A549 (cell line): Measurements from ENCODE around the gene NLN. TPM values are rescaled to one million over a fixed set of nuclear protein-coding genes. Genes with fewer than 3 reads are reported as not detected.
A peak's percentile ranks its signal among the peaks of the same experiment; 100 is the strongest.

Experiments
- ATAC-seq, 2 experiments: fragments of 200-7000 bp in 1 of 2; fragments of >200 bp in 1 of 2; cut with Nextera tagmentation in 1 of 2; cut with Tn5 transposase in 1 of 2; 3 replicates each; pipeline versions ENCODE4 v1.8.0 to v1.9.1; 2018 to 2020; ENCODE audit warnings: mild to moderate bottlenecking in 1 of 2, moderate library complexity in 1 of 2
- CTCF ChIA-PET: fragments of 300-600 bp; sonication (Branson Sonifier 250); formaldehyde crosslinking; extraction: SDS; loops from one replicate; lab custom pipeline; 2021; ENCODE audit warnings: antibody characterized with exemption, inconsistent platforms; lab: Yijun Ruan, JAX
- POLR2A ChIA-PET: fragments of 350-600 bp; formaldehyde crosslinking; extraction: SDS; loops from one replicate; lab custom pipeline; 2021; ENCODE audit warnings: antibody characterized with exemption, inconsistent platforms; lab: Yijun Ruan, JAX
- DNase-seq, 2 experiments: peaks; one replicate each; pipeline versions ENCODE4 v3.0.0 to v3.0.0-alpha.2; 2011 to 2016; ENCODE audit warnings: low read depth in 1 of 2, low spot score in 1 of 2
- FAIRE-seq: peaks from 2 replicates; lab custom pipeline; 2011; peaks lifted over from hg19 to GRCh38; lab: Jason Lieb, UNC
- H3K27ac ChIP-seq, 2 experiments: fragments of >200 bp; sonication (Bioruptor Twin); formaldehyde crosslinking; 3 replicates each; pipeline ENCODE4 v1.5.1; 2016 to 2017
- H3K4me1 ChIP-seq: fragments of >200 bp; sonication (Bioruptor Twin); formaldehyde crosslinking; 3 replicates; pipeline ENCODE4 v1.6.1; 2016
- H3K4me2 ChIP-seq: fragments of >200 bp; sonication (Bioruptor Twin); formaldehyde crosslinking; 3 replicates; pipeline ENCODE4 v1.6.1; 2016
- H3K4me3 ChIP-seq: fragments of >200 bp; sonication (Bioruptor Twin); formaldehyde crosslinking; 3 replicates; pipeline ENCODE4 v1.5.1; 2016
- H3K9me3 ChIP-seq: fragments of >200 bp; sonication (Bioruptor Twin); formaldehyde crosslinking; 3 replicates; pipeline ENCODE4 v1.6.1; 2016
- CHD4 ChIP-seq: fragments of 200-600 bp; sonication (generic); IDR thresholded peaks from 2 replicates; pipeline ENCODE4 v1.6.1; 2016; ENCODE audit warnings: antibody characterized with exemption, mild to moderate bottlenecking, borderline replicate concordance
- EHF ChIP-seq: fragments of 250-450 bp; sonication (Bioruptor Pico); IDR thresholded peaks from 2 replicates; pipeline ENCODE4 v1.5.0; 2020; ENCODE audit warnings: mild to moderate bottlenecking
- ESRRA ChIP-seq: fragments of 150-350 bp; IDR thresholded peaks from 2 replicates; pipeline ENCODE4 v1.6.1; 2014; ENCODE audit warnings: mild to moderate bottlenecking, low read length, borderline replicate concordance
- FOSB ChIP-seq: fragments of 250-450 bp; sonication (Bioruptor Pico); IDR thresholded peaks from 2 replicates; pipeline ENCODE4 v1.5.0; 2020; ENCODE audit warnings: mild to moderate bottlenecking, moderate library complexity
- FOSL2 ChIP-seq, 2 experiments: fragments of 450-650 bp in 1 of 2; fragments of >200 bp in 1 of 2; sonication (Bioruptor Twin) in 1 of 2; formaldehyde crosslinking; IDR thresholded peaks; 2 replicates each; pipeline versions ENCODE4 v1.5.0 to v1.6.1; 2016 to 2020; ENCODE audit warnings: mild to moderate bottlenecking in 1 of 2, moderate library complexity in 1 of 2
- GATA3 ChIP-seq: IDR thresholded peaks from 2 replicates; pipeline ENCODE4 v1.6.1; 2012; ENCODE audit warnings: borderline replicate concordance
- JUNB ChIP-seq: fragments of >200 bp; sonication (Bioruptor Twin); formaldehyde crosslinking; IDR thresholded peaks from 2 replicates; pipeline ENCODE4 v1.6.1; 2016
- KDM1A ChIP-seq: fragments of 200-600 bp; sonication (generic); IDR thresholded peaks from 2 replicates; pipeline ENCODE4 v1.6.1; 2016; ENCODE audit warnings: low read depth, mild to moderate bottlenecking
- MAFK ChIP-seq: fragments of 450-650 bp; IDR thresholded peaks from 2 replicates; pipeline ENCODE4 v1.6.1; 2014; ENCODE audit not compliant: partially characterized antibody
- PHF8 ChIP-seq: fragments of 200-600 bp; sonication (generic); IDR thresholded peaks from 2 replicates; pipeline ENCODE4 v1.6.1; 2016; ENCODE audit warnings: low read depth, mild to moderate bottlenecking, antibody characterized with exemption, moderate library complexity, borderline replicate concordance
- POLR2AphosphoS2 ChIP-seq: conservative IDR thresholded peaks from 2 replicates; pipeline ENCODE4 v1.6.1; 2012; ENCODE audit warnings: low read length, improper control_type of control experiment, inconsistent platforms
- RCOR1 ChIP-seq: fragments of 150-350 bp; IDR thresholded peaks from 2 replicates; pipeline ENCODE4 v1.6.1; 2014; ENCODE audit warnings: antibody characterized with exemption, low read length, low read depth
- RNF2 ChIP-seq: fragments of 200-600 bp; sonication (generic); IDR thresholded peaks from 2 replicates; pipeline ENCODE4 v1.6.1; 2016; ENCODE audit warnings: low read depth, mild to moderate bottlenecking, antibody characterized with exemption, moderate library complexity, borderline replicate concordance
- SMC3 ChIP-seq: fragments of >200 bp; sonication (Bioruptor Twin); formaldehyde crosslinking; IDR thresholded peaks from 3 replicates; pipeline ENCODE4 v1.6.1; 2018; ENCODE audit warnings: inconsistent platforms
- ZFP36 ChIP-seq: fragments of 450-650 bp; IDR thresholded peaks from 2 replicates; pipeline ENCODE4 v1.6.1; 2014; ENCODE audit warnings: borderline replicate concordance; ENCODE audit not compliant: partially characterized antibody
- WGBS: methylation state at CpG from one replicate; pipeline ENCODE4 v1.1.6; 2017; ENCODE audit errors: missing lambda C conversion rate; 5-methylcytosine and 5-hydroxymethylcytosine counted together
- polyA plus RNA-seq, 4 experiments: library from polyadenylated mRNA; depleted of rRNA in 3 of 4; stranded (reverse); fragments of >200 nt; fragmentation: RNase III in 1 of 4; extraction: RNeasy Plus Mini Kit Qiagen cat#74134 plus additional on column Dnase treatment in 1 of 4; gene quantifications; 2 replicates in 3 of 4; 3 replicates in 1 of 4; pipeline ENCODE4 v1.2.3, GENCODE V29; 2011 to 2017
- TF ChIP-seq, protein P1 (sequence below): fragments of 450-650 bp; IDR thresholded peaks from 2 replicates; pipeline ENCODE4 v1.6.1; 2014; ENCODE audit warnings: antibody characterized with exemption
- TF ChIP-seq, protein P2 (sequence below): IDR thresholded peaks from 2 replicates; pipeline ENCODE4 v1.6.1; 2012

NLN gene
- polyA plus RNA-seq, 2 of the 4 experiments (the other 2 are of a cell fraction): 69.3 to 88.9 TPM

DNA sequence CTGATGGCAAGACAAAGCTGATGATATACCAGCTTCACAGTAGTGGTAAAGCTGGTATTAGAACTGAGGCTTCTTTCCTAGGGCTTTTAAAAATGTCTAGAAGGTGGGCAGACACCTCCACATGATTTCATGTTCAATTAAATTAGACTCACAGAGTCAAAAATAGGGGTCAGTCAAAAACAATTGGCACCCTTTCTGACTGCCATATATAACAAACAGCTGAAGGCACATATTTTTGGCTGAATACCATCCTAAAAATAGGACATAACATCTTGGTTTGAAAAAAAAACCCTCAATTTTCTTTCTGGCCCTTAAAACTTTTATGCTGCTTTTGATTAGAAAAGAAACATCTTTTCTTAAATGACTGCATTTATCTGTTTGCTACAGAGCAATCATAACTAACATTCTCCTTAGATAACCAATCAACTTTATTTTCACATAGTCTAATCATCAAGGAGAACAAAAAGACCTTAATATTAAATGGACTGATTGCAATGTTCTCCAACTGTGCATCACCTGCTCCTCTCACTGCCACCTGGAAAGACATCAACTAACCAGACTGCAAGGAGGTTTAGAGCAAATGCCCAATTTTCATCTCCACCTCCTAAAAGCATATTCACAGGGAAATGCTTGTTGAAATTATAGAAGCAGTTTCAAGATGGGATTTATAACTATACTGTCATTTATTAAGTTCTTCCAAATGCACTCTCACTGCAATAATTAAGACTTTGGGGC lies 3.3 kb upstream of the NLN start:
- peaks cover 7% of the 10 kb centered on the region for H3K4me1 ChIP-seq
- H3K27ac ChIP-seq: no peak overlapping the region
- POLR2A ChIA-PET: no interaction called here
- CTCF ChIA-PET: no interaction called here
- FAIRE-seq (no peak), DNase-seq (no peak), ATAC-seq (no peak)
- TF ChIP-seq MAFK (no peak), GATA3 (no peak), EHF (CRISPR knock-in tag) (no peak), RNF2 (no peak), CHD4 (no peak), FOSL2 (IDR thresholded peaks at IDR 0.05) (no peak), FOSL2 (CRISPR knock-in tag; IDR thresholded peaks at IDR 0.05) (no peak), ZFP36 (no peak), SMC3 (no peak), KDM1A (no peak)
- no peak overlapping the region for H3K4me2 ChIP-seq
- H3K9me3 ChIP-seq: no peaks in the 10 kb centered on the region
- no peak overlapping the region for H3K4me3 ChIP-seq

DNA sequence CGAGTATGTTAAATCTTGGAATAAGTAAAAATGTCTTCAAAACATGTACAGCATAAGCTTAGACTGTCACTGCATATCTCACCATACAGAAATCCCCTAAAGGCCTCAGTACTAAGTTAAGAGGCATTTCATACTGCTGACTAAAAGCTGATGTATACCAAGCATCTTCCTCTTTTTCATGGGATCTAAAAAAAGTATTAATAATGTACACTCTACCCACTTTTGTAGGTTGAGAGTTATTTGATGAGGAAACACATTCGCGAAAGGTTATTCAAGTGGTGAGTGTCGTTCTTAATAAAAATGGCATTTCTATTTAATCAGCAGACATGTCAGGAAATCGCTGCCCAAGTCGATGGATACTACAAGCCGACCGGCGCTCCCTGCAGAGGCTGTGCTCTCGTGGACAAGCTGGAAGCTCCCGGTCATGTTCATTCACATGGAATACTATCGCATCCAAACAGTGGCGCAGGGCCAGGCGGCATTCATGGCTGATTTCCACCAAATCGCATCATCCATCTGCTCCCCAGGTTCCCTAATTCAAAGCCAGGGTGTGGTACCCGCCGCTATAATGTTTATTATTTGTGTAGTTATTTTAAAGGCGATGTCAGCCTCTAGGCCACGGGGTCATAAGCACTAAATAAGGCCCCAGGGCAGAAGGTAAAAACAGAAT lies 820 bp upstream of the NLN start:
- DNase-seq (peak; percentile 45 to 46), FAIRE-seq (no peak), ATAC-seq (peak; percentile 31 to 44; a peak in 5 of 6 replicates)
- Histone ChIP-seq H3K9me3 (no peaks in the 10 kb centered on the region), H3K4me1 (peaks cover 13% of the 10 kb centered on the region), H3K4me3 (peak overlapping the region; percentile 99), H3K4me2 (peak overlapping the region; percentile 95), H3K27ac (peak overlapping the region; percentile 92 to 97)
- no peak for TF ChIP-seq ZFP36
- no peak for TF ChIP-seq JUNB
- TF ChIP-seq FOSL2 (IDR thresholded peaks at IDR 0.05): no peak
- TF ChIP-seq FOSL2 (CRISPR knock-in tag; IDR thresholded peaks at IDR 0.05): no peak
- no peak for TF ChIP-seq KDM1A
- peak; percentile 32; the same call in 1 of the 2 replicates for TF ChIP-seq PHF8
- no peak for TF ChIP-seq RCOR1
- TF ChIP-seq FOSB (CRISPR knock-in tag): no peak
- TF ChIP-seq POLR2AphosphoS2: no peak
- TF ChIP-seq ESRRA: no peak
- 15% methylated on average over 19 of the region's 19 CpGs for WGBS
- POLR2A ChIA-PET: interaction anchor here (0.5 to 0.7 kb wide), 4 partner anchors 23 to 364 kb away, joined by 3 read pairs; no protein-coding TSS in a partner anchor
- CTCF ChIA-PET: no interaction called here

DNA sequence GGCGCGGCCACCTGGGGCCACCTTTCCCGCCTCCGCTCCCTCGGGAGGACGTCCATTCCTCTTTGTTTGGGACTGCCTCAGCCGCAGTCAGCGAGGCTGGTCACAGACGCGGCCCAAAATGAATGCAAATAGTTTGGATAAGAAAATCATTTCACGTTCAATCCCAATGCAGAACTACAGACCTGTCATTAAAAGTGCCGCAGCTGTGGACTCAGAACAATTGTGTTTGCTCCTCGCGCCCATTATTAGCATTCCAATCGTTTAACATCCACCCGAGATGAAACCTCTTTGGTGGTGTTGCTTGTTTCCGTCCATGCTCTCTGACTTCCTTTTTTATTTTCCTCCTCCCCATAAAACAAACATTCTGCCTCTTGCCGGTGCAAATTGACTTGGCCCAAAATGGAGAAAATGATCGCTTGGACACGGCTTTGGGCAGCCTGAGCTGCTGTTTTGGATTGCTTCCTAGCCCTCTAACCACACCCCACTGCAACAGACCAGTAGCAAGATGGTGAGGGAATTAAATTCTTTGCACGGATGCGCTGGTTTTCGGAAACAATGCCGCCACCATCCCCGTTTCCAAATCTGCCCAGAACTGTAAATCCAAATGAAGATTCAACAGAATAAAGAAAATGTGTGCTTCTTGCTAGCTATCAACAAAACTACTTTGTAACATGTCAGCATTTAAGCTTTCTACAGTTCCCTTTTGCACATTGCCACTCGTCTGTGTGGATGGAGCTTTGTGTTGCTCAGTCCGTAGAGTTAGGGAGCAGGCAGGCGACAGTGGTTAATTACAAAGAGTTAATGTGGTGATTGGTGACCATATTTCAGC lies 784 bp downstream of the NLN start:
- no peak for FAIRE-seq
- WGBS: 2% methylated on average over 24 of the region's 28 CpGs
- POLR2A ChIA-PET: interaction anchor here (0.7 to 1.0 kb wide), 3 partner anchors 99 to 421 kb away, joined by 4 to 7 read pairs (median 5); partner anchors contain the start of genes ERBIN, SREK1 and TRIM23

More for the DNA sequence above, 784 bp downstream of the NLN start:
- Histone ChIP-seq H3K9me3 (no peaks in the 10 kb centered on the region), H3K4me2 (peak overlapping the region; percentile 95), H3K27ac (peak overlapping the region; percentile 92 to 97), H3K4me3 (peak overlapping the region; percentile 99), H3K4me1 (peaks cover 28% of the 10 kb centered on the region)
- TF ChIP-seq, protein P1, sequence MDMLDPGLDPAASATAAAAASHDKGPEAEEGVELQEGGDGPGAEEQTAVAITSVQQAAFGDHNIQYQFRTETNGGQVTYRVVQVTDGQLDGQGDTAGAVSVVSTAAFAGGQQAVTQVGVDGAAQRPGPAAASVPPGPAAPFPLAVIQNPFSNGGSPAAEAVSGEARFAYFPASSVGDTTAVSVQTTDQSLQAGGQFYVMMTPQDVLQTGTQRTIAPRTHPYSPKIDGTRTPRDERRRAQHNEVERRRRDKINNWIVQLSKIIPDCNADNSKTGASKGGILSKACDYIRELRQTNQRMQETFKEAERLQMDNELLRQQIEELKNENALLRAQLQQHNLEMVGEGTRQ: no peak
- TF ChIP-seq, protein P2, sequence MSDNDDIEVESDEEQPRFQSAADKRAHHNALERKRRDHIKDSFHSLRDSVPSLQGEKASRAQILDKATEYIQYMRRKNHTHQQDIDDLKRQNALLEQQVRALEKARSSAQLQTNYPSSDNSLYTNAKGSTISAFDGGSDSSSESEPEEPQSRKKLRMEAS: peak; percentile 3; the same call in 1 of the 2 replicates
- peak; percentile 77 for TF ChIP-seq MAFK
- ATAC-seq: peak; percentile 63 to 73
- DNase-seq: peak; percentile 65 to 73
- CTCF ChIA-PET: interaction anchor here (0.7 to 1.3 kb wide), 2 partner anchors 10 to 16 kb away, joined by 3 to 5 read pairs; no protein-coding TSS in a partner anchor
